Glutamatergic neuron (in vitro differentiated cells): ENCODE results near the gene OTOGL. TPM values are rescaled to one million over a fixed set of nuclear protein-coding genes. Genes with fewer than 3 reads are reported as not detected.

Source experiments
- DNase-seq: peaks from one replicate; pipeline ENCODE4 v3.0.0; 2022
- H3K27ac Mint-ChIP-seq: one replicate; pipeline ENCODE4 v1.8.0; 2020; ENCODE audit warnings: mild to moderate bottlenecking, mixed read lengths, inconsistent platforms; ENCODE audit not compliant: unreplicated experiment
- H3K27me3 Mint-ChIP-seq: one replicate; pipeline ENCODE4 v1.8.0; 2020; ENCODE audit warnings: mild to moderate bottlenecking, moderate library complexity, mixed read lengths, inconsistent platforms; ENCODE audit not compliant: unreplicated experiment
- H3K36me3 Mint-ChIP-seq: one replicate; pipeline ENCODE4 v1.8.0; 2020; ENCODE audit warnings: mild to moderate bottlenecking, mixed read lengths, inconsistent platforms; ENCODE audit not compliant: unreplicated experiment
- H3K4me1 Mint-ChIP-seq: one replicate; pipeline ENCODE4 v1.8.0; 2020; ENCODE audit warnings: mild to moderate bottlenecking, low read depth, mixed read lengths, inconsistent platforms; ENCODE audit not compliant: unreplicated experiment
- H3K4me3 Mint-ChIP-seq: one replicate; pipeline ENCODE4 v1.8.0; 2020; ENCODE audit warnings: mild to moderate bottlenecking, mixed read lengths, inconsistent platforms; ENCODE audit not compliant: unreplicated experiment
- H3K9me3 Mint-ChIP-seq: one replicate; pipeline ENCODE4 v1.8.0; 2020; ENCODE audit warnings: mild to moderate bottlenecking, moderate library complexity, mixed read lengths, inconsistent platforms; ENCODE audit not compliant: unreplicated experiment
- long read RNA-seq: library from polyadenylated mRNA; unstranded; transcript quantifications from one replicate; pipeline ENCODE4 v2.0.0, GENCODE V29; 2020; ENCODE audit not compliant: unreplicated experiment
- total RNA-seq: library from RNA; stranded (reverse); fragmentation: NEBNext Ultra II Directional; extraction: Animal tissue kit (Norgen Biotek cat#: 25700); gene quantifications from one replicate; pipeline ENCODE4 v1.2.1, GENCODE V29; 2021; ENCODE audit not compliant: unreplicated experiment
- TF ChIP-seq, protein P1 (sequence below): fragments of 200-600 bp; sonication (generic); IDR thresholded peaks from one replicate; pipeline ENCODE4 v1.5.0; 2021; ENCODE audit not compliant: partially characterized antibody, unreplicated experiment

The OTOGL gene, protein sequence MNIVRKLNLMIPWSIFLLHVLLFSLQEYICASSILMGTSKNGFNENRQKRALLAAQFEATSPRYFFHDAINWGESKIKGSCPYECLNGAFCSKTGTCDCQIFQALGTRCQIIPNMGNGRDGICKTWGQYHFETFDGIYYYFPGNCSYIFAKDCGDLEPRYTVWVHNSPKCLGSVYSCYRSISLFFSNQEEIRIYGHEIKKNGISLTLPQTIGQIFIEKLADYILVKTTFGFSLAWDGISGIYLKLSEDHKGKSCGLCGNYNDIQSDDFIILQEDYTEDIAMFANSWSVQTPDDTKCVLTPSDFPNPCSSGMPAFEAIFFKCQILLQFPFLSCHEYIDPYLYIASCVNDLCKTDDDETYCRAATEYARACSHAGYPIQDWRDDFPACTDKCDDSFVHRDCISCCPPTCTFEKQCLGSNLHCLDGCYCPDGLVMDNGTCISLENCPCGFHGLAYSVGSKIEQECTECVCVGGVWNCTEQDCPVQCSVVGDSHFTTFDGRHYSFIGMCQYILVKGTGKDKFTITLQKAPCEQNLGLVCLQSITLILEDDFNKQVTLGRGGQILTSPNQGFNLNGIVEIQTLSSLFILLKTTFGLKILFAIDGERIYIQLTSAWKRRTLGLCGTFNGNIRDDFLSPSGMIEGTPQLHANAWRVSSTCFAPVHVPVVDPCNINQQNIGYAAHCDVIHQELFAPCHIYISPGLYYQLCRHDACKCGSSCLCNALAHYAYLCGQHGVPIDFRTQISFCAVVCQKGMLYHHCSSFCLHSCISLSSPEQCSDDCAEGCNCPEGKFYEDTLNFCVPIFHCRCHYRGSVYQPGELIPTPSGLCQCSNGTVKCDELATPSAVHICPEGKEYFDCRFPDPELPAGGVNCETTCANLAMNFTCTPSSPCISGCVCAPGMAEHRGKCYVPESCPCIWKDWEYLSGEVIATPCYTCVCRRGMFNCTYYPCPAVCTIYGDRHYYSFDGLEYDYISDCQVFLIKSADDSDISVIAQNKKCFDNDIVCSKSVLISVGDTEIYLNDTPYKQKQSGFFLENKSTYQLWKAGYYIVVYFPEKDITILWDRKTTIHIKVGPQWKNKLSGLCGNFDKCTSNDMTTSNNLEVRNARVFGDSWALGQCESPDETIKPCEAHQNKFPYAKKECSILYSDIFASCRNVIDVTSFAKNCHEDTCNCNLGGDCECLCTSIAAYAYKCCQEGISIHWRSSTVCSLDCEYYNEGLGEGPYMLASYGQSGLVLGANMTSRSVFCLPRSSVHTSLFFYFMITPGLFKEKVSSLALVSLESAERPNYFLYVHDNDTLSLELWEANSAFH (N-terminal part only)
- total RNA-seq: 0.83 TPM
- long read RNA-seq: 0 reads

DNA sequence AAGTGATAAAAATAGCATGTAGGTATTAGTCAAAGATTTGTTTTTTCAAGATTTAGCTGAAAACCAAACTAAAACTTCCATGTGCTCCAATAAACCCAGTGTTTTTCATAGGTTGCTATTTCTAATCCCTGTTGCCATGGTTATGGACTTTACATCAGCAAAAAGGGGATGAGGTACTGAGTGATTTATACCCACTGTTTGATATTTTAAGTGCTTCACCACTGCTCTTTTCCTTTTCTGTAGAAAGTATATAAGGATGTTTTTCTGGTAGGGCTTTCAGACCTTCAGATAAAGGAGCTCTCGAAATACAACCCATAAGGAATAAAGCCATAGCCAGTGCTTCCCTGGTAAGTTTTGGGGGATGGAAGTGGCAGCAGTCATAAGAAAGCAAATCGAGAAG is at the start of gene OTOGL:
TSS of gene OTOGL (plus strand) at position 279 of the 400 bp plus-strand sequence. CDS start 109,895 bp downstream, outside the sequence.
- no peaks in the 10 kb centered on the region for H3K4me1 Mint-ChIP-seq
- H3K36me3 Mint-ChIP-seq: no peaks in the 10 kb centered on the region
- H3K4me3 Mint-ChIP-seq: no peak within 1 kb of the TSS
- TF ChIP-seq, protein P1, sequence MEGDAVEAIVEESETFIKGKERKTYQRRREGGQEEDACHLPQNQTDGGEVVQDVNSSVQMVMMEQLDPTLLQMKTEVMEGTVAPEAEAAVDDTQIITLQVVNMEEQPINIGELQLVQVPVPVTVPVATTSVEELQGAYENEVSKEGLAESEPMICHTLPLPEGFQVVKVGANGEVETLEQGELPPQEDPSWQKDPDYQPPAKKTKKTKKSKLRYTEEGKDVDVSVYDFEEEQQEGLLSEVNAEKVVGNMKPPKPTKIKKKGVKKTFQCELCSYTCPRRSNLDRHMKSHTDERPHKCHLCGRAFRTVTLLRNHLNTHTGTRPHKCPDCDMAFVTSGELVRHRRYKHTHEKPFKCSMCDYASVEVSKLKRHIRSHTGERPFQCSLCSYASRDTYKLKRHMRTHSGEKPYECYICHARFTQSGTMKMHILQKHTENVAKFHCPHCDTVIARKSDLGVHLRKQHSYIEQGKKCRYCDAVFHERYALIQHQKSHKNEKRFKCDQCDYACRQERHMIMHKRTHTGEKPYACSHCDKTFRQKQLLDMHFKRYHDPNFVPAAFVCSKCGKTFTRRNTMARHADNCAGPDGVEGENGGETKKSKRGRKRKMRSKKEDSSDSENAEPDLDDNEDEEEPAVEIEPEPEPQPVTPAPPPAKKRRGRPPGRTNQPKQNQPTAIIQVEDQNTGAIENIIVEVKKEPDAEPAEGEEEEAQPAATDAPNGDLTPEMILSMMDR: no peak
- H3K27ac Mint-ChIP-seq: no peak within 1 kb of the TSS
- DNase-seq: no peak
- peaks cover 5% of the 10 kb centered on the region for H3K27me3 Mint-ChIP-seq
- H3K9me3 Mint-ChIP-seq: no peaks in the 10 kb centered on the region

DNA sequence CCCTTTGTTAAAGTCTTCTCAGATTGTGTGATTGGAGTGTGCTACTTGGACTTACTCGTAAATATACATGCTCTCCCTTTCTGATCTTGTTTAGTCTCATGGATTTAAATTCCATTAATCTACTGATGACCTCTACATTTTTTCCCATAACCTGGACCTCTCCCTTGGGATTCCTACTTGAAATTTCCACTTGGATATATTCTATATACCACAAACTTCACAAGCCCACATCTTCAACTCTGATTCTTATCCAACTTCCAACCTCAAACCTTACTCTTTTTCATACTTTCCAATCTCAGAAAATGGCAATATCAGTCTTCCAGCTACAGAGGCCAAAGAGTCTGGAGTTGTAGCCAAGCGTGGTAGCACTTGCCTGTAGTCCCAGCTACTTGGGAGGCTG is 49.1 kb upstream of the OTOGL start:
- no peak for DNase-seq
- TF ChIP-seq, protein P1: no peak
- Mint-ChIP-seq H3K9me3 (no peaks in the 10 kb centered on the region), H3K27ac (no peak overlapping the region), H3K27me3 (no peaks in the 10 kb centered on the region), H3K4me3 (no peak overlapping the region), H3K36me3 (no peaks in the 10 kb centered on the region), H3K4me1 (no peaks in the 10 kb centered on the region)

DNA sequence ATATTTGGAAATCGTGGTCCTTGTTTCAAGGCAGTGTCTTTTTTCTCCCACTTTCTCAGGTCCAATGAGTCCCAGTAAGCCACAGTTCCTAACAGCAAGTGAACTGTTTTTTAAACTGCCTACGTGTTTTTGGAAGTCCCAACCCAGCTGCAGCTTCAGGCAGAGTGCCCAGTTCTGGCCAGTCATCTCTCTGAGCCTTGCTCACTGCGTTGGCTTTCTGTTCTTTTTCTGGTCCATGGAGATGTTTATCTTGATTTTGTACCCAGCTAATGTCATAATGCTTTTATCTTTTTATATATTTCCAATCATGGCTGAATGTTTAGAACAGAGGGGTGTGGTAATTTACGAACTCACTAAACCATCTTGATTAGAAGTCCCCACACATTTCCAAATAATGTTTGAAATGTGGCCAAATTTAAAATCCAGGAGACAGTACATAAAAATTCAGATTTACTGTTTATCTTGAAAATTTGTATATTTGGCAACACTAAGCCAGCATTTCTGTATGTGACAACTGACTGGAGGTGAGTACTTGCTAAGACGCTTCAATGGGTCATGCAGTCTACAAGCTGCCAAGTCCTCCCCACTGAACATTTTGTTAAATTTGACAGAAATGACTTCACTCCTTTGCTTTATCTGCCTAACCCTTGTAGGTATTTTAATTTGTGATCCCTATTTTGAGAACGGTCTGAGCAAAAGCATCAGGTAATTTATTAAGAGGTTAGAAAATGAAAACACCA is 46.1 kb upstream of the OTOGL start:
- Mint-ChIP-seq H3K36me3 (no peaks in the 10 kb centered on the region), H3K4me3 (no peak overlapping the region), H3K27ac (no peak overlapping the region), H3K9me3 (no peaks in the 10 kb centered on the region), H3K27me3 (no peaks in the 10 kb centered on the region), H3K4me1 (no peaks in the 10 kb centered on the region)
- DNase-seq: no peak
- TF ChIP-seq, protein P1: no peak

DNA sequence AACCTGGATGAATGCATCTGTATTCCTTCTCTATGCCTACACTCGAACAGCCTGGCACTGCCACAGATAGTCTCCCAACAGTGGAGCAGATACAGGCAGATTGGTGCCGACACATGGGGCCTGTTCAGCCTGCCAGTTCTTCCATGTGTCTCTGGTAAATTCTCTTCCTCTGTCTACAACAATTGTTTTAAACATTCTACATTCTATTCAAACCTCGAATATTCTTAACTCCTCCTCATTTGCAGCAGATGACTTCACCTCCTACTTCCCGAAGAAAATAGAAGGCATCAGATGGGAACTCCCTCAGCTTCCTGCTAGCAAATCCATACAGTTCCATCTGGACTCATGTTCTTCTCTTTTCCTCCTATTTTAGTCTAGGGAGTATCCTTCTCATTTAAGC is 43.1 kb upstream of the OTOGL start:
- DNase-seq: no peak
- TF ChIP-seq, protein P1: no peak
- Mint-ChIP-seq H3K4me1 (no peaks in the 10 kb centered on the region), H3K9me3 (no peaks in the 10 kb centered on the region), H3K4me3 (no peak overlapping the region), H3K27me3 (no peaks in the 10 kb centered on the region), H3K36me3 (no peaks in the 10 kb centered on the region), H3K27ac (no peak overlapping the region)
